B cell (primary cell): ENCODE data around the gene L3MBTL1. TPM values are rescaled to one million over a fixed set of nuclear protein-coding genes. Genes with fewer than 3 reads are reported as not detected.

Source experiments
- ATAC-seq: fragments of 200-7000 bp; cut with Tn5 transposase; one replicate; pipeline ENCODE4 v1.10.0; 2021; ENCODE audit warnings: low read depth, mild to moderate bottlenecking, moderate number of reproducible peaks, moderate library complexity
- CTCF ChIA-PET: fragments of 350-600 bp; sonication (Branson Sonifier 250); formaldehyde crosslinking; loops from one replicate; lab custom pipeline; 2021; ENCODE audit warnings: antibody characterized with exemption, inconsistent platforms; lab: Charles Lee
- POLR2A ChIA-PET: fragments of 350-600 bp; sonication (Branson Sonifier 250); formaldehyde crosslinking; loops from one replicate; lab custom pipeline; 2021; ENCODE audit warnings: antibody characterized with exemption; lab: Charles Lee
- DNase-seq: peaks from one replicate; pipeline ENCODE4 v3.0.0; 2013
- H2AFZ ChIP-seq: 2 replicates; pipeline ENCODE4 v1.6.1; 2012; ENCODE audit warnings: mild to moderate bottlenecking, low read depth, low read length; ENCODE audit not compliant: insufficient read depth, poor library complexity, severe bottlenecking
- H3K27ac ChIP-seq, 2 donors: 1 replicate in 1 of 2; 2 replicates in 1 of 2; pipeline ENCODE4 v1.5.1; 2012 to 2013; ENCODE audit warnings: low read length in 2 of 2, mild to moderate bottlenecking in 2 of 2, moderate library complexity in 1 of 2
- H3K27me3 ChIP-seq, 4 experiments: fragments of 200-600 bp in 1 of 4; sonication (generic) in 1 of 4; replicated peaks in 1 of 4; 1 replicate in 2 of 4; 2 replicates in 2 of 4; pipeline versions ENCODE4 v1.6.1 to v1.7.0; 2013 to 2016; ENCODE audit warnings: low read length in 3 of 4, mild to moderate bottlenecking in 2 of 4, mixed read lengths in 1 of 4, moderate library complexity in 1 of 4; ENCODE audit not compliant: insufficient read depth in 4 of 4, control insufficient read depth in 3 of 4; ENCODE audit errors: control extremely low read depth in 1 of 4
- H3K36me3 ChIP-seq, 2 experiments: replicated peaks in 1 of 2; 1 replicate in 1 of 2; 2 replicates in 1 of 2; pipeline versions ENCODE4 v1.6.1 to v1.7.1; 2013; ENCODE audit warnings: low read length in 1 of 2; ENCODE audit not compliant: insufficient read depth in 2 of 2, control insufficient read depth in 1 of 2; ENCODE audit errors: control extremely low read depth in 1 of 2, extremely low read depth in 1 of 2
- H3K4me1 ChIP-seq, 2 donors: fragments of 200-600 bp in 1 of 2; sonication (generic) in 1 of 2; 1 replicate in 1 of 2; 2 replicates in 1 of 2; pipeline versions ENCODE4 v1.5.1 to v1.6.1; 2013 to 2017; ENCODE audit warnings: low read length in 2 of 2; ENCODE audit not compliant: control insufficient read depth in 2 of 2, insufficient read depth in 2 of 2
- H3K4me2 ChIP-seq: replicated peaks from 2 replicates; pipeline ENCODE3; 2012; ENCODE audit warnings: mild to moderate bottlenecking, low read depth, low read length; ENCODE audit not compliant: poor library complexity, severe bottlenecking
- H3K4me3 ChIP-seq, 5 experiments: fragments of 200-600 bp in 1 of 5; sonication (generic) in 1 of 5; 1 replicate in 3 of 5; 2 replicates in 2 of 5; pipeline versions ENCODE4 v1.5.1 to v1.7.0; 2011 to 2016; ENCODE audit warnings: low read length in 4 of 5, mild to moderate bottlenecking in 4 of 5, low read depth in 2 of 5, control low read depth in 1 of 5, moderate library complexity in 1 of 5; ENCODE audit not compliant: insufficient read depth in 1 of 5; ENCODE audit errors: control extremely low read depth in 1 of 5, extremely low read depth in 1 of 5
- H3K79me2 ChIP-seq: fragments of 200-600 bp; sonication (generic); one replicate; pipeline ENCODE4 v1.6.0; 2016; ENCODE audit warnings: low read length; ENCODE audit not compliant: control insufficient read depth, insufficient read depth
- H3K9ac ChIP-seq: fragments of 200-600 bp; sonication (generic); 2 replicates; pipeline ENCODE4 v1.6.1; 2017; ENCODE audit warnings: mild to moderate bottlenecking, low read length, moderate library complexity
- H3K9me3 ChIP-seq, 3 donors: one replicate each; pipeline versions ENCODE4 v1.6.1 to v1.7.1; 2013; ENCODE audit warnings: low read length in 2 of 3; ENCODE audit not compliant: control insufficient read depth in 2 of 3, insufficient read depth in 1 of 3; ENCODE audit errors: control extremely low read depth in 1 of 3
- H4K20me1 ChIP-seq: 2 replicates; pipeline ENCODE4 v1.6.0; 2012; ENCODE audit warnings: mild to moderate bottlenecking, low read length; ENCODE audit not compliant: insufficient read depth, control insufficient read depth, poor library complexity, severe bottlenecking
- H3K27ac Mint-ChIP-seq: one replicate; pipeline ENCODE4 v1.8.0; 2021; ENCODE audit warnings: mixed read lengths
- H3K27me3 Mint-ChIP-seq: one replicate; pipeline ENCODE4 v1.8.0; 2021; ENCODE audit warnings: mixed read lengths
- H3K4me1 Mint-ChIP-seq: one replicate; pipeline ENCODE4 v1.8.0; 2021; ENCODE audit warnings: mixed read lengths
- H3K4me3 Mint-ChIP-seq: one replicate; pipeline ENCODE4 v1.8.0; 2021; ENCODE audit warnings: mixed read lengths
- H3K9me3 Mint-ChIP-seq: one replicate; pipeline ENCODE4 v1.8.0; 2022; ENCODE audit warnings: mixed read lengths; ENCODE audit not compliant: insufficient read depth
- WGBS: methylation state at CpG from one replicate; pipeline ENCODE4 v1.1.5; 2013; ENCODE audit warnings: missing lambda C conversion rate; ENCODE audit not compliant: insufficient coverage; 5-methylcytosine and 5-hydroxymethylcytosine counted together
- intact Hi-C: fragments of 100-400 bp; cut with micrococcal nuclease; formaldehyde crosslinking; loops from one replicate; pipeline ENCODE4 v1.10.0; 2022
- polyA plus RNA-seq: library from polyadenylated mRNA; depleted of rRNA; stranded (reverse); fragments of >200 nt; gene quantifications from 2 replicates; pipeline ENCODE4 v1.2.3, GENCODE V29; 2012
- total RNA-seq, 2 donors: library from RNA; stranded (reverse); fragments of 120-200 nt in 1 of 2; gene quantifications; 1 replicate in 1 of 2; 2 replicates in 1 of 2; pipeline versions ENCODE4 v1.2.3 to v1.2.4, GENCODE V29; 2013 to 2022
- TF ChIP-seq, protein P1 (sequence below): fragments of 200-600 bp; IDR thresholded peaks from one replicate; pipeline ENCODE4 v1.8.0; 2022; ENCODE audit warnings: antibody characterized with exemption, mild to moderate bottlenecking

L3MBTL1 gene
- total and polyA plus RNA-seq, 2 donors (not counting 1 experiment from before 2014, with no cell fraction given): 15.6 to 31.4 TPM

- CTCF ChIA-PET: interaction anchor here (1.2 to 7.5 kb wide), 3 partner anchors 36 to 150 kb away, joined by 3 to 273 read pairs (median 3); no protein-coding TSS in a partner anchor
- Mint-ChIP-seq H3K4me3 (no peak overlapping the region), H3K27ac (no peak overlapping the region), H3K9me3 (no peaks in the 10 kb centered on the region), H3K27me3 (no peaks in the 10 kb centered on the region), H3K4me1 (peaks cover 2% of the 10 kb centered on the region)
- intact Hi-C loops: no loop called here
- no peaks in the 10 kb centered on the region for H3K9me3 ChIP-seq
- DNase-seq (no peak), ATAC-seq (no peak)
- H2AFZ ChIP-seq: no peak overlapping the region
- H4K20me1 ChIP-seq: no peaks in the 10 kb centered on the region
- H3K9ac ChIP-seq: no peak overlapping the region
- TF ChIP-seq, protein P1, sequence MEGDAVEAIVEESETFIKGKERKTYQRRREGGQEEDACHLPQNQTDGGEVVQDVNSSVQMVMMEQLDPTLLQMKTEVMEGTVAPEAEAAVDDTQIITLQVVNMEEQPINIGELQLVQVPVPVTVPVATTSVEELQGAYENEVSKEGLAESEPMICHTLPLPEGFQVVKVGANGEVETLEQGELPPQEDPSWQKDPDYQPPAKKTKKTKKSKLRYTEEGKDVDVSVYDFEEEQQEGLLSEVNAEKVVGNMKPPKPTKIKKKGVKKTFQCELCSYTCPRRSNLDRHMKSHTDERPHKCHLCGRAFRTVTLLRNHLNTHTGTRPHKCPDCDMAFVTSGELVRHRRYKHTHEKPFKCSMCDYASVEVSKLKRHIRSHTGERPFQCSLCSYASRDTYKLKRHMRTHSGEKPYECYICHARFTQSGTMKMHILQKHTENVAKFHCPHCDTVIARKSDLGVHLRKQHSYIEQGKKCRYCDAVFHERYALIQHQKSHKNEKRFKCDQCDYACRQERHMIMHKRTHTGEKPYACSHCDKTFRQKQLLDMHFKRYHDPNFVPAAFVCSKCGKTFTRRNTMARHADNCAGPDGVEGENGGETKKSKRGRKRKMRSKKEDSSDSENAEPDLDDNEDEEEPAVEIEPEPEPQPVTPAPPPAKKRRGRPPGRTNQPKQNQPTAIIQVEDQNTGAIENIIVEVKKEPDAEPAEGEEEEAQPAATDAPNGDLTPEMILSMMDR: no peak
- H3K27ac ChIP-seq: no peak overlapping the region
- H3K27me3 ChIP-seq: no peaks in the 10 kb centered on the region
- H3K4me3 ChIP-seq: no peak overlapping the region
- POLR2A ChIA-PET: no interaction called here
- H3K79me2 ChIP-seq: no peaks in the 10 kb centered on the region
- peaks cover 0 to 4% of the 10 kb centered on the region in 2 donors for H3K4me1 ChIP-seq
- H3K36me3 ChIP-seq: peaks cover 0 to 6% of the 10 kb centered on the region in 2 experiments
- H3K4me2 ChIP-seq: no peak overlapping the region
- no CpG with 5 or more reads among the region's 2 CpGs for WGBS
Observed at GRCh38 chr20:43541214-43541613, 33.7 kb downstream of the L3MBTL1 start.

DNA sequence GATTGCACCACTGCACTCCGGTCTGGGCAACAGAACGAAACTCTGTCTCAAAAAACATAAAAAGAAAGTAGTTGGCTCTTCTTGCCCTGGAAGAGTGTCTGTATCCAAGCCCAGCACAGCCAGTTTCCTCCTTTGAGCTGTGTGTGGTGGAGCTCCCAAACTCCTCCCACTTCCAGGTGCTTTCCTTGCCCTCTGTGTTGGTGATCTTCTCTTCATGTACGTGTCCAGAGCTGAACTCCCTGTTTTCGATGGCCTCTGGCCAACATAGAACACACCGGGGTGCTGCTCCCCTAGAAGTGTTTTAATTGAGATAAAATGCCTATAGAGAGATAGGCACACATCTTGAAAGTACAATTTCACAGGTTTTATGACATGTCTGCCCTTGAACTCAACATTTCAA, 34.7 kb downstream of the L3MBTL1 start:
- no peak overlapping the region for H3K4me3 ChIP-seq
- TF ChIP-seq, protein P1: no peak
- intact Hi-C loops: no loop called here
- H3K27ac ChIP-seq: no peak overlapping the region
- ChIA-PET CTCF (interaction anchor here (0.6 kb wide), 1 partner anchor 71 kb away, joined by 3 read pairs; no protein-coding TSS in a partner anchor), POLR2A (no interaction called here)
- no peak for DNase-seq
- H3K79me2 ChIP-seq: no peaks in the 10 kb centered on the region
- H4K20me1 ChIP-seq: no peaks in the 10 kb centered on the region
- Mint-ChIP-seq H3K4me3 (no peak overlapping the region), H3K4me1 (peaks cover 2% of the 10 kb centered on the region), H3K27me3 (no peaks in the 10 kb centered on the region), H3K27ac (no peak overlapping the region), H3K9me3 (no peaks in the 10 kb centered on the region)
- peaks cover 0 to 4% of the 10 kb centered on the region in 2 donors for H3K4me1 ChIP-seq
- H3K27me3 ChIP-seq: no peaks in the 10 kb centered on the region
- no peak overlapping the region for H2AFZ ChIP-seq
- 100% methylated on average over 1 of the region's 5 CpGs for WGBS
- peaks cover 0 to 2% of the 10 kb centered on the region in 2 experiments for H3K36me3 ChIP-seq
- no peak for ATAC-seq
- H3K9me3 ChIP-seq: no peaks in the 10 kb centered on the region
- no peak overlapping the region for H3K4me2 ChIP-seq
- no peak overlapping the region for H3K9ac ChIP-seq
